Vagina (tissue), 2 donors: ENCODE measurements around the gene FAM76B. TPM values are rescaled to one million over a fixed set of nuclear protein-coding genes. Genes with fewer than 3 reads are reported as not detected.

ENCODE experiments used
- DNase-seq, 2 donors: peaks; one replicate each; pipeline ENCODE4 v3.0.0-alpha.2; 2017; ENCODE audit errors: extremely low spot score in 2 of 2
- H3K27ac ChIP-seq: fragments of 200-600 bp; sonication (generic); one replicate; pipeline ENCODE4 v1.5.1; 2019
- H3K27me3 ChIP-seq: fragments of 200-600 bp; sonication (generic); one replicate; pipeline ENCODE4 v1.5.1; 2019
- H3K36me3 ChIP-seq, 2 donors: fragments of 200-600 bp; sonication (generic); one replicate each; pipeline ENCODE4 v1.5.1; 2017 to 2019
- H3K4me1 ChIP-seq: fragments of 200-600 bp; sonication (generic); one replicate; pipeline ENCODE4 v1.5.1; 2019
- H3K4me3 ChIP-seq, 2 donors: fragments of 200-600 bp; sonication (generic); 1 replicate in 1 of 2; 2 replicates in 1 of 2; pipeline ENCODE4 v1.5.1; 2016 to 2019
- H3K9me3 ChIP-seq: fragments of 200-600 bp; sonication (generic); one replicate; pipeline ENCODE4 v1.5.1; 2019
- POLR2A ChIP-seq, 2 donors: fragments of 450-650 bp; IDR thresholded peaks; one replicate each; pipeline ENCODE4 v1.6.1; 2017; ENCODE audit warnings: antibody characterized with exemption in 2 of 2, mild to moderate bottlenecking in 2 of 2, moderate library complexity in 2 of 2
- POLR2AphosphoS5 ChIP-seq, 2 donors: sonication (generic); formaldehyde crosslinking; IDR thresholded peaks; one replicate each; pipeline ENCODE4 v1.9.0; 2017; ENCODE audit warnings: antibody characterized with exemption in 2 of 2, mild to moderate bottlenecking in 2 of 2, low read depth in 1 of 2; ENCODE audit not compliant: insufficient read depth in 1 of 2
- intact Hi-C: fragments of 100-400 bp; cut with DNase I; formaldehyde crosslinking; loops from one replicate; pipeline ENCODE4 v1.15.1; 2023
- total RNA-seq: library from RNA; depleted of rRNA; stranded (reverse); fragments of >200 nt; gene quantifications from one replicate; pipeline ENCODE4 v1.2.3, GENCODE V29; 2016
- TF ChIP-seq, protein P1 (sequence below), 3 experiments: fragments of 450-650 bp in 2 of 3; fragments of 200-600 bp in 1 of 3; sonication (generic) in 1 of 3; IDR thresholded peaks; one replicate each; pipeline ENCODE4 v1.5.1; 2017 to 2019; ENCODE audit warnings: antibody characterized with exemption in 3 of 3, mild to moderate bottlenecking in 2 of 3, moderate library complexity in 2 of 3

FAM76B gene
- 28.2 TPM for total RNA-seq

DNA sequence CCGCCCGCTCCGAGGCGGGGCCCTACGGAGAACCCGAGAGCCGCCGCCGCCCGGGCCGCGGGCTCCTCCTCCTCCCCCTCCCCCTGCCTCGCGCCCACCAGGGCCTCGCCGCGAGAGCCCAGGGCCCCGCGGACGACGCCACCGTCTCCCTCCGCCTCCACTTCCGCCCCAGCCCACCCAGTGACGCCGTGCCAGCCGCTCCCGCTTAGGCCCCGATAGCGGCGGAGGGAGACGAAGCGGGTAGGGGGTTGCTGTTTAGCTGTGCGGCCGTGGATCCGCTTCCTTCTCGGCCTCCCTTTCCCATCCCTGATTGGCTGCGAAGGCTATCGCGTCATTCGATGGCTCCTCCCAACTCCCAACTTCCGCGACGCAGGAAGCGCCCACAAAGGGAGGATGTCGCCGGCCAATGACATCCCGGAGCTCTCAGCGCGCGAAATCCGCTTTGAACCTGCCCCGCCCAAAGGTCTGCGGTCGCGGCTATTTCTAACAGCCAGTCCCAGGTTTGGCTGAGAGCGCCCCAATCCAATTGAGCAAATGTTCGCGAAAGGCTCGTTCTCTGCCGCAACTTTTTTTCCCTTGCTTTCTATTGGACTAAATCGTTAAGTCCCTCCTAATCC is at the start of gene FAM76B:
Gene FAM76B, minus strand, starts transcription at position 277 of the 617 bp plus-strand sequence. CDS start 304 bp downstream, outside the sequence.
- Histone ChIP-seq H3K36me3 (peaks cover 0 to 24% of the 10 kb centered on the region in 2 donors), H3K4me3 (peak within 1 kb of the TSS; percentile 56 to 78), H3K4me1 (peaks cover 36% of the 10 kb centered on the region), H3K27me3 (no peaks in the 10 kb centered on the region), H3K27ac (peak within 1 kb of the TSS; percentile 99), H3K9me3 (no peaks in the 10 kb centered on the region)
- intact Hi-C loops = no loop called here
- DNase-seq = peak; percentile 99
- peak in 1 of 2 donors; percentile 90 for TF ChIP-seq POLR2A (IDR thresholded peaks at IDR 0.05)
- TF ChIP-seq, protein P1, sequence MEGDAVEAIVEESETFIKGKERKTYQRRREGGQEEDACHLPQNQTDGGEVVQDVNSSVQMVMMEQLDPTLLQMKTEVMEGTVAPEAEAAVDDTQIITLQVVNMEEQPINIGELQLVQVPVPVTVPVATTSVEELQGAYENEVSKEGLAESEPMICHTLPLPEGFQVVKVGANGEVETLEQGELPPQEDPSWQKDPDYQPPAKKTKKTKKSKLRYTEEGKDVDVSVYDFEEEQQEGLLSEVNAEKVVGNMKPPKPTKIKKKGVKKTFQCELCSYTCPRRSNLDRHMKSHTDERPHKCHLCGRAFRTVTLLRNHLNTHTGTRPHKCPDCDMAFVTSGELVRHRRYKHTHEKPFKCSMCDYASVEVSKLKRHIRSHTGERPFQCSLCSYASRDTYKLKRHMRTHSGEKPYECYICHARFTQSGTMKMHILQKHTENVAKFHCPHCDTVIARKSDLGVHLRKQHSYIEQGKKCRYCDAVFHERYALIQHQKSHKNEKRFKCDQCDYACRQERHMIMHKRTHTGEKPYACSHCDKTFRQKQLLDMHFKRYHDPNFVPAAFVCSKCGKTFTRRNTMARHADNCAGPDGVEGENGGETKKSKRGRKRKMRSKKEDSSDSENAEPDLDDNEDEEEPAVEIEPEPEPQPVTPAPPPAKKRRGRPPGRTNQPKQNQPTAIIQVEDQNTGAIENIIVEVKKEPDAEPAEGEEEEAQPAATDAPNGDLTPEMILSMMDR (IDR thresholded peaks at IDR 0.05) = peak in 1 of 3 experiments; percentile 8
- TF ChIP-seq POLR2AphosphoS5 (IDR thresholded peaks at IDR 0.05; ENCODE audit: insufficient read depth in 1 of 2, low read depth in 1 of 2) = peak; percentile 34 to 95

- TF ChIP-seq POLR2AphosphoS5 (IDR thresholded peaks at IDR 0.05; ENCODE audit: insufficient read depth in 1 of 2, low read depth in 1 of 2) (peak in 1 of 2 donors; percentile 57), POLR2A (IDR thresholded peaks at IDR 0.05) (no peak)
- TF ChIP-seq, protein P1 (IDR thresholded peaks at IDR 0.05) = peak; percentile 74 to 81 (median 79)
- Histone ChIP-seq H3K27me3 (no peaks in the 10 kb centered on the region), H3K27ac (peak overlapping the region; percentile 22), H3K36me3 (peaks cover 0 to 36% of the 10 kb centered on the region in 2 donors), H3K4me1 (peaks cover 5% of the 10 kb centered on the region), H3K4me3 (no peak overlapping the region), H3K9me3 (no peaks in the 10 kb centered on the region)
- DNase-seq = no peak
- intact Hi-C loops = no loop called here
These were observed 46.3 kb upstream of the FAM76B start for GRCh38 chr11:95835768-95836488.

DNA sequence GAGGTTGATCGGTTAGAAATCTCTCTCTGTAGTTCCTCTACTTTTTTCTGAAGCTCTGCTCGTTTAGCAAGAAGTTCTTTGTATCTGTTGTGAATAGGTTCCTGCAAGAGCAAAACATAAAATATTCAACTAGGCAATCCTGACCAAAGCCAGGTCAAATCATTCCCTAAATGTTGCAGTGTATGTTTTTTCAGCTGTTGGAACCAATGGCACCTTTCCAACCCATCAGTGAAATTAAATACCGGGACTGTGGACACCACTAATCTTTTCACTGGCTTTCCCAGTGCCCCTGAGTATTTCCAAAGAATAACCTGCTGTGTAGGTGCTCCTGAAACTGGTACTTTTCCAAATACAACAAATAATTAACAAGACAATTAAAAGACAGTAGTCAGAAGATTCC is 45.8 kb upstream of the FAM76B start:
- TF ChIP-seq, protein P1 (IDR thresholded peaks at IDR 0.05) = no peak
- TF ChIP-seq POLR2A (IDR thresholded peaks at IDR 0.05) = no peak
- no peak for TF ChIP-seq POLR2AphosphoS5 (IDR thresholded peaks at IDR 0.05; ENCODE audit: insufficient read depth in 1 of 2, low read depth in 1 of 2)
- Histone ChIP-seq H3K27ac (peak overlapping the region; percentile 2), H3K9me3 (no peaks in the 10 kb centered on the region), H3K4me3 (no peak overlapping the region), H3K27me3 (no peaks in the 10 kb centered on the region), H3K4me1 (peaks cover 5% of the 10 kb centered on the region), H3K36me3 (peaks cover 0 to 36% of the 10 kb centered on the region in 2 donors)
- no peak for DNase-seq
- intact Hi-C loops = no loop called here

GRCh38 chr11:95833378-95833777 is 43.8 kb upstream of the FAM76B start:
- DNase-seq = no peak
- TF ChIP-seq, protein P1 (IDR thresholded peaks at IDR 0.05) = no peak
- TF ChIP-seq POLR2A (IDR thresholded peaks at IDR 0.05) (no peak), POLR2AphosphoS5 (IDR thresholded peaks at IDR 0.05; ENCODE audit: insufficient read depth in 1 of 2, low read depth in 1 of 2) (no peak)
- Histone ChIP-seq H3K27me3 (no peaks in the 10 kb centered on the region), H3K36me3 (peaks cover 0 to 40% of the 10 kb centered on the region in 2 donors), H3K27ac (no peak overlapping the region), H3K4me3 (no peak overlapping the region), H3K4me1 (peaks cover 5% of the 10 kb centered on the region), H3K9me3 (no peaks in the 10 kb centered on the region)
- intact Hi-C loops = no loop called here

DNA sequence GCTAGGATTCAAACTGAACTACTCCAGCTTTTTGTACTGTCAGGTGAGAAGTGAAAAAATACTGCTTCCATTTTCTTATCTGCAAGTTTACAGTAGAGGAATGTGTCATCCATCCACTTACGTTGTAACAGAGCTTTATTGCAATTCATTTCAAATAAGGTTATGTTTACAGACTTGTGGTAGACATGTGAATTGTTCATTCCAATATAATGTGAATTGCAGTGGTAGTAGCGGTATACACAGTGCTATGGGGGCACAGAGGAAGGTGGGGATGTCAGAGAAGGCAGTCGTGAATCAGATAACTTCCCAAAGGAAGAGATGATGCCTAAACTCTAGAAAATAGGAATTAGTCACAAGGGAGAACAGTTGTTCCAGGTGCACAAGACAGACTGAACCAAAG is 43.2 kb upstream of the FAM76B start:
- no peak for DNase-seq
- Histone ChIP-seq H3K27ac (no peak overlapping the region), H3K36me3 (peaks cover 0 to 40% of the 10 kb centered on the region in 2 donors), H3K4me1 (peaks cover 5% of the 10 kb centered on the region), H3K9me3 (no peaks in the 10 kb centered on the region), H3K4me3 (no peak overlapping the region), H3K27me3 (no peaks in the 10 kb centered on the region)
- TF ChIP-seq POLR2AphosphoS5 (IDR thresholded peaks at IDR 0.05; ENCODE audit: insufficient read depth in 1 of 2, low read depth in 1 of 2) = no peak
- TF ChIP-seq POLR2A (IDR thresholded peaks at IDR 0.05) = no peak
- TF ChIP-seq, protein P1 (IDR thresholded peaks at IDR 0.05) = no peak
- intact Hi-C loops = no loop called here
